ENCODE data around the gene WWOX. TPM values are rescaled to one million over a fixed set of nuclear protein-coding genes. Genes with fewer than 3 reads are reported as not detected.

WWOX gene
- total RNA-seq, 1 experiment from 2014 or later = 35.6 TPM

GRCh38 chr16:78289844-78290277, 190.4 kb downstream of the WWOX start:
- Histone ChIP-seq H3K27ac (no peak overlapping the region), H3K79me2 (ENCODE audit: low read depth) (no peaks in the 10 kb centered on the region), H3F3A (ENCODE audit: insufficient read depth, low read depth) (no peaks in the 10 kb centered on the region), H3K9me2 (ENCODE audit: insufficient read depth) (no peaks in the 10 kb centered on the region), H3K4me3 (no peak overlapping the region), H4K20me1 (ENCODE audit: insufficient read depth) (no peaks in the 10 kb centered on the region; the same call in 1 of the 2 replicates), H3K27me3 (ENCODE audit: insufficient read depth, low read depth) (no peaks in the 10 kb centered on the region), H2AFZ (no peak overlapping the region), H3K9me3 (ENCODE audit: insufficient read depth, low read depth) (no peaks in the 10 kb centered on the region), H3K4me1 (replicated peaks; ENCODE audit: insufficient read depth) (peaks cover 10% of the 10 kb centered on the region; the same call in 1 of the 2 replicates), H3K4me2 (no peak overlapping the region), H3K36me3 (ENCODE audit: low read depth) (no peaks in the 10 kb centered on the region)
- CTCF ChIA-PET = no interaction called here
- intact Hi-C loops (cut with micrococcal nuclease; ENCODE audit: unreplicated experiment) = no loop called here
- no peak for TF ChIP-seq CTCF (conservative IDR thresholded peaks at IDR 0.05)
- TF ChIP-seq EZH2 (IDR thresholded peaks at IDR 0.05; ENCODE audit: low read depth) = no peak
- no peak for DNase-seq
- no TSS peak for BruUV-seq (replicated peaks)
- POLR2A ChIA-PET (ENCODE audit: unreplicated experiment) = no interaction called here

- Histone ChIP-seq H3K36me3 (ENCODE audit: low read depth) (no peaks in the 10 kb centered on the region), H3F3A (ENCODE audit: insufficient read depth, low read depth) (no peaks in the 10 kb centered on the region), H3K27me3 (ENCODE audit: insufficient read depth, low read depth) (no peaks in the 10 kb centered on the region), H3K9me3 (ENCODE audit: insufficient read depth, low read depth) (no peaks in the 10 kb centered on the region), H3K4me2 (no peak overlapping the region), H4K20me1 (ENCODE audit: insufficient read depth) (no peaks in the 10 kb centered on the region; the same call in 1 of the 2 replicates), H3K4me1 (replicated peaks; ENCODE audit: insufficient read depth) (peaks cover 10% of the 10 kb centered on the region; the same call in 1 of the 2 replicates), H3K27ac (no peak overlapping the region), H3K9me2 (ENCODE audit: insufficient read depth) (no peaks in the 10 kb centered on the region), H3K4me3 (no peak overlapping the region), H3K79me2 (ENCODE audit: low read depth) (no peaks in the 10 kb centered on the region), H2AFZ (no peak overlapping the region)
- no peak for DNase-seq
- POLR2A ChIA-PET (ENCODE audit: unreplicated experiment) = no interaction called here
- CTCF ChIA-PET = no interaction called here
- intact Hi-C loops (cut with micrococcal nuclease; ENCODE audit: unreplicated experiment) = no loop called here
- BruUV-seq (replicated peaks) = no TSS peak
- TF ChIP-seq CTCF (conservative IDR thresholded peaks at IDR 0.05) = no peak
- TF ChIP-seq EZH2 (IDR thresholded peaks at IDR 0.05; ENCODE audit: low read depth) = no peak
These were observed 190.9 kb downstream of the WWOX start for GRCh38 chr16:78290395-78290794.

- Histone ChIP-seq H3K4me1 (replicated peaks; ENCODE audit: insufficient read depth) (peaks cover 10% of the 10 kb centered on the region; the same call in 1 of the 2 replicates), H3K27me3 (ENCODE audit: insufficient read depth, low read depth) (no peaks in the 10 kb centered on the region), H3K4me3 (no peak overlapping the region), H3K9me2 (ENCODE audit: insufficient read depth) (no peaks in the 10 kb centered on the region), H3K36me3 (ENCODE audit: low read depth) (no peaks in the 10 kb centered on the region), H2AFZ (no peak overlapping the region), H4K20me1 (ENCODE audit: insufficient read depth) (no peaks in the 10 kb centered on the region; the same call in 1 of the 2 replicates), H3K9me3 (ENCODE audit: insufficient read depth, low read depth) (no peaks in the 10 kb centered on the region), H3K79me2 (ENCODE audit: low read depth) (no peaks in the 10 kb centered on the region), H3K27ac (no peak overlapping the region), H3K4me2 (no peak overlapping the region), H3F3A (ENCODE audit: insufficient read depth, low read depth) (no peaks in the 10 kb centered on the region)
- ChIA-PET CTCF (no interaction called here), POLR2A (ENCODE audit: unreplicated experiment) (no interaction called here)
- TF ChIP-seq EZH2 (IDR thresholded peaks at IDR 0.05; ENCODE audit: low read depth) (no peak), CTCF (conservative IDR thresholded peaks at IDR 0.05) (no peak)
- no TSS peak for BruUV-seq (replicated peaks)
- DNase-seq = no peak
- intact Hi-C loops (cut with micrococcal nuclease; ENCODE audit: unreplicated experiment) = no loop called here
These were observed 191.6 kb downstream of the WWOX start for GRCh38 chr16:78290872-78291591.

All from PC-9 (cell line).